Measurements from ENCODE around the gene RNASE11.
"Not testable (repeated sequence)": the region's sequence is repeated elsewhere in the genome, so short reads cannot be mapped to it uniquely, and the experiment has no call there.

Gene RNASE11

DNA sequence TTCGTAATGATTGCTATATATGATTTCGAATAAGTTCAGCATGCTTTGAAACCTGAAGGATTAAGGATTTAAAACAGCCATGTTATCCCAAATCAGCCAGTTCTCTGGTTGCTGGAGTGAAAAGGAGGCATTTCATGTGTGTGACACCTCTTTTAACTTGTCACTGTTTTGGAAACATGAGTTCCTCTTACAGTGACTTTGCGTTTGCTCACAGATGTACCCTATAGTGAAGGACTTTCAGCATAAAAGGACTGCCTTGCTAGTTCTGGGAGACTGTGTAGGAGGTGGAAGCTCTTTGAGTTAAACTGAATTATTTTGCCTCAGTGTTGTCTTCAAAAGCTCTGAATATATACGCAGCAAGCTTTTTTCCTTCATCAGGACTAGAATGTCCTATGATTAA, 7.6 kb downstream of the RNASE11 start:
- no peak for DNase-seq (ENCODE audit: low read depth in 2 of 2)

DNA sequence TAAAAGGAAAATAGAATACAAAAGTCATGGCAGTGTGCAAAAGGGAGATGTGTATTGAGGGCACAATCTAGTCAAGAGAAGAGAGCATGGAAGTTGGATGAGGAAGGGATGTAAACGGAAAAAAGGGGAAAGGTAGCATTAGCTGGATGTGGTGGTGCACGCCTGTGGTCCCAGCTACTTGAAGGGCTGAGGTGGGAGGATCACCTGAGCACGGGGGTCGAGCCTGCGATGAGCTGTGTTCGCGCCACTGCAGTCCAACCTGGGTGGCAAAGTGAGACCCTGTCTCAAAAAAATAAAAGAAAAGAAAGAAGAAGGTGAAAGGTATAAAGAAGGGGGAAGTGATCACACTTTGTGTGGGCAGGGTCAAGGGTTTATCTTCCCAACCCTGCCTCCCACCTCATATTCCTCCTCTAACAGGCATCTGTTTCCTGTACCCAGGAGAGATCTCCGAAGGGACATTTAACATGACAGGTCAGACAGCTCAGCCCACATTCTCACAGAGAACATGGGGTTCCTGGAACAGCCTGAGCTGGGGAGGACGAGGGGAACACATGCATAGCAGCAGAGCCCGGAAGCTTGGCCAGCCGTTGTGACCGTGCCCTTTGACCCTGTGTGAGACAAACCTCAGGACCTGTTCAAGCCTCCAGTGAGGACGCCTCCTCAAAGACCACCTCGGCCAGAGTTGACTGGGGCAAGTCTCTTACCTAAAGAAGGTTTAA, 8.9 kb downstream of the RNASE11 start:
- no peak for DNase-seq (ENCODE audit: low read depth in 2 of 2)

DNA sequence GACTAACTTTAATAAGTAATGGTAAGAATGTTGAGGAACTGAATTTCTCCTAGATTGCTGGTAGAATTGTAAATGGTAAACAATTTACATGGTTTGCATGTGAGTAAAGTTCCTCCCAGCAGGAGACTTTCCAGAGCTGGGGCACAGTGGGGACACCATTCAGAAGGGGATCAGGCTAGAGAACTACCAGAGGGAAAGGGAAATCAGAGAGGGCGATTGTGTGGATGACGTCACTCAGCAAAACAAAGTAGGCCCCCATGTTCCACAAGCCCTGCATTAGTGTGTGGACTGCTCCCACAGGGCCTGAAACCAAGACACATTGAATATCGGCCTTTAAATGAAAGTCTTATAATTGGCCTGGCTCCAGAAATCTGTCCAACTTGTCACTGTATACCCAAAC, 9.5 kb downstream of the RNASE11 start:
- DNase-seq (ENCODE audit: low read depth in 2 of 2) = no peak

DNA sequence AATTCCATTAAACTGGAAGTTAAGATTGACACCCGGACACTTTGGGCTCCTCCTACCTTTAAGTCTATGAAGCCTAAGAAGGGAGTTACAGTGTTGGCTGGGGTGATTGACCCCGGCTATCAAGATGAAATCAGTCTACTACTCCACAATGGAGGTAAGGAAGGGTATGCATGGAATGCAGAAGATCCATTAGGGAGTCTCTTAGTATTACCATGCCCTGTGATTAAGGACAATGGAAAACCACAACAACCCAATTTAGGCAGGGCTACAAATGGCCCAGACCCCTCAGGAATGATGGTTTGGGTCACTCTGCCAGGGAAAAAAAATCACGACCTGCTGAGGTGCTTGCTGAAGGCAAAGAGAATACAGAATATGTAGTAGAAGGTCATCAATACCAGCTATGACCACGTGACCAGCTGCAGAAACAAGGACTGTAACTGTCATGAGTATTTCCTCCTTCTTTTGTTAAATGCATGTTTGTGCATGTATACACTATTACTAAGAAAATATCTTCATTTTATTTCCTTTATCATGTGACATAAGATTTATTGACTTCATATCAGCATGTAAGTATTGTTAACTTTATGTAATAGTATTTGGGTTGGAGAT, 15.3 kb downstream of the RNASE11 start:
- DNase-seq (ENCODE audit: low read depth in 2 of 2) = not testable (repeated sequence)

DNA sequence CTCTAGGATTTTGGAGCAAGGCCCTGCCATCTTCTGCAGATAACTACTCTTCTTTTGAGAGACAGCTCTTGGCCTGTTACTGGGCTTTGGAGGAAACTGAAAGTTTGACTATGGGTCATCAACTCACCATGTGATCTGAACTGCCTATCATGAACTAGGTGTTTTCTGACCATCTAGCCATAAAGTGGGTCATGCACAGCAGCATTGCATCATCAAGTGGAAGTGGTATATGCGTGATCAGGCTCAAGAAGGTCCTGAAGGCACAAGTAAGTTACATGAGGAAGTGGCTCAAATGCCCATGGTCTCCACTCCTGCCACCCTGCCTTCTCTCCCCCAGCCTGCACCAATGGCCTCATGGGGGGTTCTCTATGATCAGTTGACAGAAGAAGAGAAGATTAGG, 17.1 kb downstream of the RNASE11 start:
- not testable (repeated sequence) for DNase-seq (ENCODE audit: low read depth in 2 of 2)

DNA sequence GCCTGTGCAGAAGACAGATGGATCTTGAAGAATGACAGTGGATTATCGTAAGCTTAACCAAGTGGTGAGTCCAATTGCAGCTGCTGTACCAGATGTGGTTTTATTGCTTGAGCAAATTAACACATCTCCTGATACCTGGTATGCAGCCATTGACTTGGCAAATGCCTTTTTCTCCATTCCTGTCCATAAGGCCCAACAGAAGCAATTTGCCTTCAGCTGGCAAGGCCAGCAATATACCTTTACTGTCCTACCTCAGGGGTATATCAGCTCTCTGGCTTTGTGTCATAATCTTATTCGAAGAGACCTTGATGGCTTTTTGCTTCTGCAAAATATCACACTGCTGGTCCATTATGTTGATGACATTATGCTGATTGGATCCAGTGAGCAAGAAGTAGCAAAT, 17.9 kb downstream of the RNASE11 start:
- DNase-seq (ENCODE audit: low read depth in 2 of 2) = not testable (repeated sequence)

DNA sequence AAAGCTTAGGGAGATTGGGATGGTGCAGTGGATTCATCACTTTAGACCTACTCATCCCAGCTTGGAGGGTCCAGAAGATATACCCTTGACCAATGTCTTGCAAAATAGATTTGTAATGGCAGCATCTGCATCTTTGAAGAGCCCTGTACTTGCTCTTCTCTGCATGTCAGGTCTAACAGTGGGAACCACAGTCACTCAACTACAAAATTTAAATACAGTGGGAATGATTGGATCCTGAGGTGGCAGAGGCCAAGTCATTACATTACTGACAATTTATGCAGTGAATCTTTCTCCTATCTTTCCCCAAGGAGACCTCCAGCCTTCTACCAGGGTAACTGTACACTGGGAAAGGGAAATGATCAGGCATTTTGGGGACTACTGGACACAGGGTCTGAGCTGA, 18.7 kb downstream of the RNASE11 start:
- DNase-seq (ENCODE audit: low read depth in 2 of 2) = no peak

DNA sequence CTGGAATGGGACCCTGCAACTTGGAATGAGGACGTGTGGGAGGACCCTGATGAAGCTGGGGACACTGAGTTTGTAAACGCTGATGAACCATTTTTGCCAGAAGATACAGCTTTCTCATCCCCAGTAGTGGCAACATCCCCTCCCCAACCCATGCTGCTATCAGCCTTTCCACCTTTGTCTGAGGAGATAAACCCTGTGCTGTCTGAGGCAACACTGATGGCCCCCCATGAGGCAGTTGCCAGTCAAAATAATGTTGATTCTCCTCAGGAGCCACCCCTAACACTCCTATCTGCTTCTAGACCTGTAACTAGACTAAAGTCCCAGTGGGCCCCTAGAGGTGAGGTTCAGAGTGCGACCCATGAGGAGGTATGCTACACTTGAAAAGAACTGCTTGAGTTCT, 19.4 kb downstream of the RNASE11 start:
- DNase-seq (ENCODE audit: low read depth in 2 of 2) = no peak

DNA sequence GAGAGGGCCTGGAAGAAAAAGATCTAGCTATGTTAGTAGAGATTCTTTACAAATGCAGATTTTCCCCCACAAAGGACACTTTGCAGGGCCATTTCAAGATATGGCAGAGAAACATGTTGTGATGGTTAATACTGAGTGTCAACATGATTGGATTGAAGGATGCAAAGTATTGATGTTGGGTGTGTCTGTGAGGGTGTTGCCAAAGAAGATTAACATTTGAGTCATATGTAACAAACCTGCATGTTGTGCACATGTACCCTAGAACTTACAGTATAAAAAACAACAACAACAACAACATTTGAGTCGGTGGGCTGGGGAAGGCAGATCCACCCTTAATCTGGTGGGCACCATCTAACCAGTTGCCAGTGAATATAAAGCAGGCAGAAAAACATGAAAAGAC, 20.6 kb downstream of the RNASE11 start:
- not testable (repeated sequence) for DNase-seq (ENCODE audit: low read depth in 2 of 2)

DNA sequence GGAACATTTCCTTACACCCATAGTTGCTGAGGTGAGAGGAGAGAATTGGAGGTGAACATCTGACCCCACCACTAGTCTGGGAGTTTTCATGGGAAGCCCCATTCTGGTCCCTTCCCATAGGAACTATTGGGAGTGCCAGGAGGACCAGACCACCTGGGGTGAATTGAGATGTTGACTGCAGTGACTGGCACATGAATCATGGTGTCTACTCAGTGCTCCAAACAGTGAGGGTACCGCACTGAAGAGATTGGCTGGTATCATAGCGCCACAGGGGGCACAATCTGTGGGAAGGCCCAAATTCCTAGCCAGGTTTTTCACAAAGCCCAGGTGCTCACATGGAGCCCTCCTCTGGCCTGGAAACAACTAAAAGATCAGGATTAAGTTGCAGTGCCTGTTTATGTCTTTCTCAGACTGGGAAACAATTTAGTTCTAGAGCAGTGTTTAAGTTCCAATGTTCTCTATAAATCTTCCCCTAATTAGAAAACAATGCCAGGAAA, 23.3 kb downstream of the RNASE11 start:
- no peak for DNase-seq (ENCODE audit: low read depth in 2 of 2)

DNA sequence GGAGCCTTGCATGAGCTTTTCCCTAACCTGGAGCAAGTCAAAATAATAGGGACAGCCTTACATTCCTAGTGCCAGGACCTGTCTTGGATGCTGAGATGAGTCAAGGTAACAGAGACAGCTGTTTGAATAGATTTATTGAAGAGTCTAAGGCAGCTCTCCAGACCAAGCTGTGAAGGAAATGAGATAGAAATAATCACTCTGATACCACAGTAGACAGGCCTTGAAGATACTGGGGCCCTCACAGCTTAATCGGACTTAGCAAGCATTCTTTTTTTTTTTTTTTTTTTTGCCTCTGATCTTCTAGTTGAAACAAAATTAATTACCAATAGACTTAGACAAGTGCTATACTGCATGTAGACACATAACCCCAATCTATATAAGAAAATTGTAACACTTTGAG, 23.8 kb downstream of the RNASE11 start:
- no peak for DNase-seq (ENCODE audit: low read depth in 2 of 2)

DNA sequence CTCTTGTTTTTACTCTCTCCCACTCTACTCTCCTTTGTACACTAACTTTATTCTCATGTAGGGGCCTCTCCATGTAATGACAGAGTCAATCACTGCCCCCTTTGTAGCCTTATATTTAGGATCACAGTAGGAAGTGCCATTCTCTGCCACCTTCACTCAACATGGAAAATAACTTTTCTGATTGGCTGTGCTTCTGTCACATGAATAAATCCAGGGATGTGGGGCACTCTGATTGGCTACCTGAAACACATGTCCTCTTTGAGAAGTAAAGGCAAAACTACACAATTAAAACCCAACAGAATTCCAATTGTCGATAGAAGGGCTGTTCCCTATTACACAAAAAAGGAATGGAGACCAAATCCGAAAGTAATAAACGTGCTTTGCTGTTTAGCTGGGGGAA, 26.8 kb downstream of the RNASE11 start, which contains the start of gene RNASE9:
RNASE9 (minus strand) TSS at position 87 of the 400 bp plus-strand sequence.
- DNase-seq (ENCODE audit: low read depth in 2 of 2) = no peak

DNA sequence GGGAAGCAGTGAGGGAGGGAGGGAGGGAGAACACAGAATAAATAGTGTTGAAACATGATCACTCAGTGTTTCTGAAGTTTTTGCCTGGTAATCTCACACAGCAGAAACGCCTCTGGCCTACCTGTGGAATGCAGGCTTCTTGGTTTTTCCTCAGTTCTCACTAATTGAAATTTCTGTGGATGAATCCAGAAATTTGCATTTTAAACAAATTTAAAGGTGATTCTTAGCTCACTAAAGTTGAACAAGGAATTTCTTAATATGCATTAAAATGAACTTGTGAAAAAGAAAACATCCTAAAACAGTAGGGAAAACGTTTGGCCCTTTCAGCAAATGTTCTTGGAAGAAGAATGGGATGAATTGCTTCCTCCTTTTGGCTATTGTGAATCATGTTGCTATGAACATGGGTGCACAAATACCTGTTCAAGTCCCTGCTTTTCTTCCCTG, 28.3 kb downstream of the RNASE11 start:
- no peak for DNase-seq (ENCODE audit: low read depth in 2 of 2)

DNA sequence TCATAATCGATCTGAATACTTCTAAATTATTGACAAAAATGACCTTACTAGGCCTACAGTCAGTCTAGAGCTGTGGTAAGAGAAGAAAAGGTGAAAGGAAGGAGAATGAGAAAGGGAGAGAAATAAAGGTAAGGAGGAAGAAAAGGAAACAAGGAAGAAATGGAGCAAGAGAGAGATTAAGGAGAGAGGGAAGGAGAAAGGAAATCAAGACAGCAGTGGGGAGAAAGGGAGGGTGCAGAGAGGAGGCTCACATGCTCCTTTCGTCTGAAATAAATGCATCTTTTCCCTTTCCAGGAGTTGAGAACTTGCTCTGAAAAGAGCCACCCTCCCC, 30.6 kb downstream of the RNASE11 start:
- DNase-seq (ENCODE audit: low read depth in 2 of 2) = no peak

DNA sequence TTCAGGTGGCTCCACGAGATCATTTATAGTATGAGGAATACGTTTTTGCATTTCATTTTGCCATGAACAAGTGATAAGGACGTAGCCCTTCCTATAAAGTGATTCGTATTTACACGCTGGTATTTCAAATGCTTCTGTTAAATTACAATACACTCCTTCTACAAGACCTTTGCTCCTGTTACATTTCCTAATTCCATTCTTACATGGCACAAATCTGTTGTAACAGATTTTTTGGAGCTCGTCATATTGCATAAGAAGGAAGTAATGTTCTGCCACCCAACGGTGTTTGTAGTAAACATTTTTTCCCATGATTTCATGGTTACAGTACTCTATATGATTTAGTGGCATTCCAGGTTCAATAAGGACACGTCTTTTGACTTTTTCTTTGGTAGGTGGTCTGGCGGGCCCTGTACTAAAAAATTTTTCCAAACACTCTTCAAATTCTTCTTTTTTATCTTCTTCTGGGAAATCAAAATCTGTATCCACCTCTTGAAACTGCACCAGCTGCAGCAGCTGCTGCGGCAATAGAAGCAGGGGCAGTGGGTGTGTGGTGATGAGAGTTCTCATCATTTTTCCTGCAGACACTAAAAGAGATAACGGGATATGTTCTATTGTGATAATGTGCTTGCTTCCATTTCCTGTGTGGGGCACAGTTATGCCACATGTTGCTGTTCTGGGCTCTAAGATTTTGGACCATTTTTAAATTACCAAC, 31.1 kb downstream of the RNASE11 start:
- no peak for DNase-seq (ENCODE audit: low read depth in 2 of 2)

DNA sequence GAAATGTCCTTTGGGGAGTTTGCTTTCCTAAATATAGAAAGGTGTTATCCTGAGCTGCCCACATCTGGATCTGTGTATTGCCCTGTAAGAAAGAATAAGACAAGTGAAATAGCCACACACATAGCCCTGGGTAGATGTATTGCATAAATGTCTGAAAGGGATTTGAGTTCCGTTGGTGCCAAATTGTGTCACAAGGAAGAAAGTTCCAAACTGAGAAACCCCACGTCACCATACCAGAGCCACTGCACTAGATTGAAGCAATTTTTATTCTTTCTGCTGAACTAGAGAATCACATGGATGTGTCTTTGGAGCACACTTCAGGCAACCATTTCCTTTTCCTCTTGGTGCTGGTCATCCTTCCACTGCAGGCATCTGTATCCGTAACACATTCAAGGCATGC, 32.0 kb downstream of the RNASE11 start:
- no peak for DNase-seq (ENCODE audit: low read depth in 2 of 2)

DNA sequence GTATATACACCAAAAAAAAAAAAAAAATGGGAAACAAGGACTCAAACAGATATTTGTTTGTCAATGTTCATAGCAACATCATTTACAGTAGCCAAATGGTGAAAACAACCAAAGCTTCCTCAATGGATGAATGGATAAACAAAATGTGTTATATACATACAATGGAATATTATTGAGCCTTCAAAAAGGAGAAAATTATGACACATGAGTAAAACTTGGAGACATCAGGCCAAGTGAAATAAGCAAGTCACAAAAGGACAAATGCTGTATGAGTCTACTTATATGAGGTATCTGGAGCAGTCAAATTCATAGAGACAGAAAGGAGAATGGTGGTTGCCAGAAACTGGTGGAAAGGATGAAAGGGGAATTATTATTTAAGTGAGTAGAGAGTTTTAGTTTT, 34.8 kb downstream of the RNASE11 start:
- no peak for DNase-seq (ENCODE audit: low read depth in 2 of 2)

DNA sequence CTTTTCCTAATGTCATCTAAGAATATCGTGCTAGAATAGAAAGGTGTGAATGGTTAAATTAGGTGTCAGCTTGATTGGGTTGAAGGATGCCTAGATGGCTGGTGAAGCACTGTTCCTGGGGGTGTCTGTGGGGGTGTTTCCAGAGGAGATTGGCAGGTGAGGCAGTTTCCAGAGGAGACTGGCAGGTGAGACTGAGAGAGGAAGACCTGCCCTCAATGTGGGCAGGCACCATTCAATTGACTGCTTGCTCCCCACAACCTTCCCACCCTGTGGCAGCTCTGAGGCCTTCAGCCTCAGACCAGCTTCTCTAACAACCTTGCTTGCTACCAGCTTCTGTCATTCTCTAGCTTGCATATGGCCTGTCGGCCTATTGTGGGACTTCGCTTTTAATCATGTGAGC, 36.2 kb downstream of the RNASE11 start:
- no peak for DNase-seq (ENCODE audit: low read depth in 2 of 2)

DNA sequence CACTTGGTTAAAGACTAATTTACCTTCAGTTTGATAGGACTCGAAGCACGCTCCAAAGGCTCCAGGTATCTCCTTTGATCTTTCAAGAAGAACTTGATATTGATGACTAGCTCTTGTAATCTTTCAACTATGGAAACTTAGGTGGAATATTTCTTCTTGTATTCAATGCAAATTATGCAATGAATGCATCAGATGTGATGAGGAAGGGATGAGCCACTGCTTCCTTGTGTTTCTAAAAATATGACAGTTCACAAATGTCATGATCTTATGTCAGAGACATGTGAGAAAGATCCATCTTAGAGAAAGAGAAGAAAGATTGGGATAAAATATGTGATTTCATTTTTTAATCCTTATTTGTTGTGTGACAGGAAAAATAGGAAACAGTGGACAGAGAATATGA, 36.9 kb downstream of the RNASE11 start:
- no peak for DNase-seq (ENCODE audit: low read depth in 2 of 2)

DNA sequence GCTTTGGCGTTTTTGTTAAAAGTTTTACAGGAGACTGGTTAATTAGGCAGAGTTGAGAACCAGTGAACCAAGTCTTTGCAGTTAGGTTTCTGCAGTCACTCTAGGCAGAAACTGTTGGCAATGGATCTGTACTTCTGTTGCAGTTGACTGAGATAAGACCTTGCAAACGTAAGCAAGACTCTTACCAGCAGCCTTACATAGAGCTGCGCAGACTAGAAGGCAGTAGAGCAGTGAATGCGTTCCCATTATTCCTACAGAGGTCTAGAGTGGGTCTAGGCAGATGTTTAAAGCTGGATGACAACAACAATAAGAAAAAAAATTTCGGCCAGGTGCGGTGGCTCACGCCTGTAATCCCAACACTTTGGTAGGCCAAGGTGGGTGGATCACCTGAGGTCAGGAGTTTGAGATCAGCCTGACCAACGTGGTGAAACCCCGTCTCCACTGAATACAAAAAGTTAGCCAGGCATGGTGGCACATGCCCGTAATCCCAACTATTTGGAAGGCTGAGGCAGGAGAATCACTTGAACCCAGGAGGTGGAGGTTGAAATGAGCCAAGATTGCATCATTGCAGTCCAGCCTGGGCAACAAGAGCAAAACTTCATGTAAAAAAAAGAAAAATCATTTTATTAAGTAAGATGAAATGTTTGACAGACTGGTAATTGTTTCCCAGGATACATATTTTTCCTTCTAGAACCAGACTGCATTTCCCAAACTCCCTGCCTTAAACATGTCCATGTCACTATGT, 39.2 kb downstream of the RNASE11 start:
- DNase-seq (ENCODE audit: low read depth in 2 of 2) = no peak

DNA sequence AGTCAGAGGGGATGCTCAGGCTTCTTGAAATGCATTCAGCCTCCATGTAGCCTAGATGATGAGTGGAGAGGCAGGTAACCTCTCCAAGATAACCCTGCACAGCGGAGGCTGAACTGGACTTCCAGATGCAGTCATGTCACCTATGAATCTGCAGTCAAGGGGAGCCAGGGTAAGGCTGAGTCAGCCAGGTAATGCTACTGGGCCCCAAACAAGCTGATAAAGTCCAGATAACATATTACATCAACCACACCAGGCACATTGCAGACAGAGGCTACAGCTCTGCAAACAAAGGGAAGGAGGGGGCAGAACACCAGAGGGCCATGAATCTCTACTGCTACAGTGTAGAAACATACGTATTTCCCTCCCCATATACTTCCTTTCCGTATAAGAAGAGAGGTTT, 40.9 kb downstream of the RNASE11 start:
- no peak for DNase-seq (ENCODE audit: low read depth in 2 of 2)

DNA sequence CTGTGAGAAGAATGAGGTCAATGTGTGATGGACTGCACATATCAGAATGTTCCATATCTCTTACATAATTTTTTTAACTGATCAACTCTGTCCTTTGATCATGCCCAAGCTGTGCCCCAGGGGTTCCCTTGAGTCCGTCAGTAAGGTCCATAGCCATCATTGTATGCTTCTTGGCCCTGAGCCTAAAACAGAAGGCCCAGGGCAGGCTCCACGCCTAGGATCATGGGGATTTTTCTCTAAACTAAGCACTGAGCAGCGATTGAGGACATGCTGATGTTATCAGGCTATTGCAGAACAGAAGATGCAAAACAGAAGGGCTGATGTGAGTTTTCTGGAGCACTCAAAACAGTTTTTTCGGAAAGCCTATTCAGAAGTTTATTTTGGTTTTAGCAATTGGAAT, 47.9 kb downstream of the RNASE11 start:
- no peak for DNase-seq (ENCODE audit: low read depth in 2 of 2)
